Measurements from ENCODE around the gene PPP1R37. TPM values are rescaled to one million over a fixed set of nuclear protein-coding genes. Genes with fewer than 3 reads are reported as not detected.

PPP1R37 gene
- total and polyA plus RNA-seq, 2 donors (not counting 1 experiment from before 2014, with no cell fraction given), result 11.3 to 36.0 TPM

DNA sequence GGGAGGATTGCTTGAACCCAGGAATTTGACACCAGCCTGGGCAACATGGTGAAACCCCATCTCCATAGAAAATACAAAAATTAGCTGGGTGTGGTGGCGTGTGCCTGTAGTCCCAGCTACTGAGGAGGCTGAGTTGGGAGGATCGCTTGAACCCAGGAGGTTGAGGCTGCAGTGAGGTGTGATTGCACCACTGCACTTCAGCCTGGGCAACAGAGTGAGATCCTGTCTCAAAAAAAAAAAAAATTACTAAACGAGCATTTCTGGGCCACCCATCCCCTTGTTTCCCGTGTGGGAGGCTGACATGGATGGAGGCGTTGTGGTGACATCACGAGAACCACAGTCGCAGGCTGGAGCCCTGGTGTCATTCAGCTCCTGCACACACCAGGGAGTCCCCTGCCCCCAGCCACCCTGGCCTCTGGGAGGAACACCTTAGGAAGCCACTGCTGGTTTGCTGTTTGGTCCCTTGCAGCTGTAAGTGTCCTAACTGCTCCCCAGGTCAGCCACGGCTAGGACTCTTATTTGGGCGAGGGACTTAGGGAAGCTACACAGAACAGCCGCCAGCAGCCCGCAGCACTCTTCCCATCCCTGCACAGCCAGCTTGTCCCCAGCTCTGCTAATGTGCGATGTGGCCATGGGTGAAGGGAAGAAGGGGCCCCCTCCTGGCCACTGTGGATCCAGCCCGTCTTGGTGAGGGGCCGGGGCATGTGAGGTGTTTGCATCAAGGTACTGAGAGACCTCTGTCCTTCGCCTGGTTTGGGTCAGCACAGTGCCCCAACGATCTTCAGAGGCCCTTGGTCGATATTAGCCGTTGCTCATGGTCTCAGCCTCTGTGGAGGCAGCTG, 55.1 kb downstream of the PPP1R37 start:
- no peak for DNase-seq (ENCODE audit: low read depth in 2 of 2)
- Histone ChIP-seq H3K4me1 (ENCODE audit: control insufficient read depth, extremely low read depth, insufficient read depth, low read length) (peaks cover 4% of the 10 kb centered on the region), H3K36me3 (ENCODE audit: control insufficient read depth, insufficient read depth, low read length) (peaks cover 15% of the 10 kb centered on the region), H4K20me1 (ENCODE audit: control insufficient read depth, extremely low read depth, insufficient read depth, low read length) (no peaks in the 10 kb centered on the region), H3K4me3 (replicated peaks in 1 of 4; ENCODE audit: control extremely low read depth in 1 of 4, insufficient read depth in 1 of 4, low read depth in 3 of 4, low read length in 4 of 4) (no peak overlapping the region), H3K79me2 (ENCODE audit: control insufficient read depth, insufficient read depth, low read length) (no peaks in the 10 kb centered on the region), H3K27me3 (ENCODE audit: control insufficient read depth, insufficient read depth, low read length) (peaks cover 6% of the 10 kb centered on the region), H3K9me3 (ENCODE audit: control insufficient read depth, insufficient read depth, low read depth, low read length) (no peaks in the 10 kb centered on the region), H3K9ac (ENCODE audit: insufficient read depth, low read length) (no peak overlapping the region), H3K27ac (ENCODE audit: insufficient read depth, low read length) (no peak overlapping the region), H2AFZ (ENCODE audit: low read length) (no peak overlapping the region), H3K4me2 (ENCODE audit: extremely low read depth, insufficient read depth, low read length) (no peak overlapping the region)
- no peak for TF ChIP-seq CTCF (conservative IDR thresholded peaks at IDR 0.05 in 1 of 2, IDR thresholded peaks at IDR 0.05 in 1 of 2; ENCODE audit: low read depth in 1 of 2, low read length in 2 of 2)
- TF ChIP-seq EZH2 (IDR thresholded peaks at IDR 0.05; ENCODE audit: low read length, missing control alignments), result no peak

- Histone ChIP-seq H3K4me3 (replicated peaks in 1 of 4; ENCODE audit: control extremely low read depth in 1 of 4, insufficient read depth in 1 of 4, low read depth in 3 of 4, low read length in 4 of 4) (no peak overlapping the region), H3K79me2 (ENCODE audit: control insufficient read depth, insufficient read depth, low read length) (no peaks in the 10 kb centered on the region), H3K9me3 (ENCODE audit: control insufficient read depth, insufficient read depth, low read depth, low read length) (no peaks in the 10 kb centered on the region), H3K4me1 (ENCODE audit: control insufficient read depth, extremely low read depth, insufficient read depth, low read length) (peaks cover 9% of the 10 kb centered on the region), H4K20me1 (ENCODE audit: control insufficient read depth, extremely low read depth, insufficient read depth, low read length) (no peaks in the 10 kb centered on the region), H3K9ac (ENCODE audit: insufficient read depth, low read length) (no peak overlapping the region), H2AFZ (ENCODE audit: low read length) (no peak overlapping the region), H3K27me3 (ENCODE audit: control insufficient read depth, insufficient read depth, low read length) (peaks cover 6% of the 10 kb centered on the region), H3K36me3 (ENCODE audit: control insufficient read depth, insufficient read depth, low read length) (peaks cover 13% of the 10 kb centered on the region), H3K27ac (ENCODE audit: insufficient read depth, low read length) (no peak overlapping the region), H3K4me2 (ENCODE audit: extremely low read depth, insufficient read depth, low read length) (no peak overlapping the region)
- no peak for TF ChIP-seq EZH2 (IDR thresholded peaks at IDR 0.05; ENCODE audit: low read length, missing control alignments)
- no peak for TF ChIP-seq CTCF (conservative IDR thresholded peaks at IDR 0.05 in 1 of 2, IDR thresholded peaks at IDR 0.05 in 1 of 2; ENCODE audit: low read depth in 1 of 2, low read length in 2 of 2)
- no peak for DNase-seq (ENCODE audit: low read depth in 2 of 2)
Measured at GRCh38 chr19:45149129-45149528, 56.1 kb downstream of the PPP1R37 start.

GRCh38 chr19:45150180-45150579, 57.2 kb downstream of the PPP1R37 start:
- Histone ChIP-seq H4K20me1 (ENCODE audit: control insufficient read depth, extremely low read depth, insufficient read depth, low read length) (no peaks in the 10 kb centered on the region), H3K4me2 (ENCODE audit: extremely low read depth, insufficient read depth, low read length) (no peak overlapping the region), H2AFZ (ENCODE audit: low read length) (no peak overlapping the region), H3K27ac (ENCODE audit: insufficient read depth, low read length) (no peak overlapping the region), H3K79me2 (ENCODE audit: control insufficient read depth, insufficient read depth, low read length) (no peaks in the 10 kb centered on the region), H3K36me3 (ENCODE audit: control insufficient read depth, insufficient read depth, low read length) (peaks cover 12% of the 10 kb centered on the region), H3K4me3 (replicated peaks in 1 of 4; ENCODE audit: control extremely low read depth in 1 of 4, insufficient read depth in 1 of 4, low read depth in 3 of 4, low read length in 4 of 4) (no peak overlapping the region), H3K4me1 (ENCODE audit: control insufficient read depth, extremely low read depth, insufficient read depth, low read length) (peaks cover 12% of the 10 kb centered on the region), H3K9ac (ENCODE audit: insufficient read depth, low read length) (no peak overlapping the region), H3K27me3 (ENCODE audit: control insufficient read depth, insufficient read depth, low read length) (peaks cover 6% of the 10 kb centered on the region), H3K9me3 (ENCODE audit: control insufficient read depth, insufficient read depth, low read depth, low read length) (no peaks in the 10 kb centered on the region)
- no peak for DNase-seq (ENCODE audit: low read depth in 2 of 2)
- TF ChIP-seq EZH2 (IDR thresholded peaks at IDR 0.05; ENCODE audit: low read length, missing control alignments), result no peak
- TF ChIP-seq CTCF (conservative IDR thresholded peaks at IDR 0.05 in 1 of 2, IDR thresholded peaks at IDR 0.05 in 1 of 2; ENCODE audit: low read depth in 1 of 2, low read length in 2 of 2), result no peak

Measured in fibroblast of lung (primary cell).